Skeletal muscle satellite cell (primary cell): ENCODE measurements around the gene ME1.
"Not testable (repeated sequence)": the region's sequence is repeated elsewhere in the genome, so short reads cannot be mapped to it uniquely, and the experiment has no call there.

ENCODE experiments used
- H3K27me3 ChIP-seq: 2 replicates; pipeline ENCODE4 v1.7.0; 2013; ENCODE audit warnings: low read length; ENCODE audit not compliant: control insufficient read depth, insufficient read depth
- H3K36me3 ChIP-seq: 2 replicates; pipeline ENCODE4 v1.7.0; 2013; ENCODE audit warnings: mild to moderate bottlenecking, control low read depth, low read length; ENCODE audit not compliant: insufficient read depth
- H3K4me1 ChIP-seq: 2 replicates; pipeline ENCODE4 v1.7.0; 2013; ENCODE audit warnings: low read length; ENCODE audit not compliant: control insufficient read depth, insufficient read depth
- H3K4me2 ChIP-seq: 2 replicates; pipeline ENCODE4 v1.7.0; 2013; ENCODE audit warnings: mild to moderate bottlenecking, low read length
- H3K4me3 ChIP-seq: 2 replicates; pipeline ENCODE4 v1.7.0; 2013; ENCODE audit warnings: low read length
- H3K9ac ChIP-seq: 2 replicates; pipeline ENCODE4 v1.7.0; 2013; ENCODE audit warnings: mild to moderate bottlenecking, low read depth, low read length, moderate library complexity
- H3K9me3 ChIP-seq: replicated peaks from 2 replicates; pipeline ENCODE4 v1.7.0; 2013; ENCODE audit warnings: mild to moderate bottlenecking, control low read depth, low read length

ME1 gene

GRCh38 chr6:83463886-83464285 lies 33.0 kb upstream of the ME1 start:
- Histone ChIP-seq H3K4me3 (no peak overlapping the region), H3K27me3 (no peaks in the 10 kb centered on the region)

GRCh38 chr6:83462524-83462923 lies 31.7 kb upstream of the ME1 start:
- Histone ChIP-seq H3K9me3 (no peaks in the 10 kb centered on the region), H3K9ac (no peak overlapping the region), H3K36me3 (no peaks in the 10 kb centered on the region), H3K4me2 (no peak overlapping the region), H3K27me3 (no peaks in the 10 kb centered on the region), H3K4me3 (no peak overlapping the region), H3K4me1 (peaks cover 9% of the 10 kb centered on the region)

More at GRCh38 chr6:83463886-83464285, 33.0 kb upstream of the ME1 start:
- Histone ChIP-seq H3K4me1 (peaks cover 9% of the 10 kb centered on the region), H3K36me3 (no peaks in the 10 kb centered on the region), H3K9ac (peak overlapping the region; percentile 38), H3K4me2 (no peak overlapping the region), H3K9me3 (no peaks in the 10 kb centered on the region)

- Histone ChIP-seq H3K9me3 (no peaks in the 10 kb centered on the region), H3K36me3 (no peaks in the 10 kb centered on the region), H3K27me3 (no peaks in the 10 kb centered on the region), H3K4me1 (peaks cover 9% of the 10 kb centered on the region), H3K9ac (no peak overlapping the region), H3K4me2 (no peak overlapping the region), H3K4me3 (no peak overlapping the region)
Observed at GRCh38 chr6:83461438-83461837, 30.6 kb upstream of the ME1 start.

GRCh38 chr6:83459663-83460062 lies 28.8 kb upstream of the ME1 start:
- Histone ChIP-seq H3K9ac (no peak overlapping the region), H3K9me3 (no peaks in the 10 kb centered on the region), H3K4me2 (no peak overlapping the region), H3K4me1 (peaks cover 9% of the 10 kb centered on the region), H3K27me3 (no peaks in the 10 kb centered on the region), H3K36me3 (no peaks in the 10 kb centered on the region), H3K4me3 (no peak overlapping the region)

GRCh38 chr6:83450015-83450414 lies 19.2 kb upstream of the ME1 start:
- H3K4me2 ChIP-seq, H3K4me1 ChIP-seq, H3K27me3 ChIP-seq, H3K36me3 ChIP-seq, H3K9me3 ChIP-seq, H3K4me3 ChIP-seq, H3K9ac ChIP-seq: not testable (repeated sequence)

- not testable (repeated sequence) for H3K4me3 ChIP-seq, H3K9me3 ChIP-seq, H3K9ac ChIP-seq, H3K4me1 ChIP-seq, H3K4me2 ChIP-seq, H3K36me3 ChIP-seq, H3K27me3 ChIP-seq
Observed at GRCh38 chr6:83444086-83444699, 13.3 kb upstream of the ME1 start.

GRCh38 chr6:83443516-83443915 lies 12.7 kb upstream of the ME1 start:
- Histone ChIP-seq H3K27me3 (no peaks in the 10 kb centered on the region), H3K9me3 (no peaks in the 10 kb centered on the region), H3K4me1 (no peaks in the 10 kb centered on the region), H3K9ac (no peak overlapping the region), H3K36me3 (no peaks in the 10 kb centered on the region), H3K4me3 (no peak overlapping the region), H3K4me2 (no peak overlapping the region)

GRCh38 chr6:83442752-83443151 lies 11.9 kb upstream of the ME1 start:
- Histone ChIP-seq H3K4me3 (no peak overlapping the region), H3K9ac (no peak overlapping the region), H3K4me2 (no peak overlapping the region), H3K27me3 (no peaks in the 10 kb centered on the region), H3K9me3 (no peaks in the 10 kb centered on the region), H3K36me3 (no peaks in the 10 kb centered on the region), H3K4me1 (no peaks in the 10 kb centered on the region)

GRCh38 chr6:83439201-83439600 lies 8.3 kb upstream of the ME1 start:
- no peak overlapping the region for H3K4me2 ChIP-seq
- no peaks in the 10 kb centered on the region for H3K9me3 ChIP-seq
- H3K4me3 ChIP-seq = no peak overlapping the region
- no peaks in the 10 kb centered on the region for H3K36me3 ChIP-seq
- H3K9ac ChIP-seq = no peak overlapping the region
- H3K27me3 ChIP-seq = no peaks in the 10 kb centered on the region
- no peaks in the 10 kb centered on the region for H3K4me1 ChIP-seq

GRCh38 chr6:83436674-83437073 lies 5.8 kb upstream of the ME1 start:
- Histone ChIP-seq H3K4me2 (no peak overlapping the region), H3K9ac (no peak overlapping the region), H3K4me1 (no peaks in the 10 kb centered on the region), H3K4me3 (no peak overlapping the region), H3K27me3 (no peaks in the 10 kb centered on the region), H3K9me3 (no peaks in the 10 kb centered on the region), H3K36me3 (no peaks in the 10 kb centered on the region)

GRCh38 chr6:83433177-83433576 lies 2.3 kb upstream of the ME1 start:
- Histone ChIP-seq H3K4me1 (peaks cover 12% of the 10 kb centered on the region), H3K36me3 (no peaks in the 10 kb centered on the region), H3K9ac (no peak overlapping the region), H3K27me3 (no peaks in the 10 kb centered on the region), H3K4me3 (no peak overlapping the region), H3K4me2 (no peak overlapping the region), H3K9me3 (no peaks in the 10 kb centered on the region)

- Histone ChIP-seq H3K9me3 (no peaks in the 10 kb centered on the region), H3K4me1 (peaks cover 12% of the 10 kb centered on the region), H3K4me3 (no peak overlapping the region), H3K36me3 (no peaks in the 10 kb centered on the region), H3K4me2 (no peak overlapping the region), H3K27me3 (no peaks in the 10 kb centered on the region), H3K9ac (no peak overlapping the region)
Observed at GRCh38 chr6:83432636-83433035, 1.8 kb upstream of the ME1 start.
